ENCODE data around the gene RPA3.

GRCh38 chr7:7737674-7738073 lies 19.3 kb upstream of the RPA3 start:
- TF ChIP-seq CTCF (IDR thresholded peaks at IDR 0.05; ENCODE audit: low read depth, low read length, poor library complexity, severe bottlenecking) (no peak), EZH2phosphoT487 (IDR thresholded peaks at IDR 0.05; ENCODE audit: borderline replicate concordance, low read length) (no peak)

Data from DOHH2 (cell line).